H9 (cell line): ENCODE measurements around the gene RHOB. TPM values are rescaled to one million over a fixed set of nuclear protein-coding genes. Genes with fewer than 3 reads are reported as not detected.

ENCODE experiments used
- DNase-seq: peaks from one replicate; pipeline ENCODE4 v3.0.0-alpha.2; 2017
- H2AFZ ChIP-seq: one replicate; pipeline ENCODE4 v1.6.1; 2013; ENCODE audit warnings: mild to moderate bottlenecking, low read length, control low read depth, moderate library complexity
- H2AK5ac ChIP-seq: 2 replicates; pipeline ENCODE4 v1.6.1; 2013; ENCODE audit warnings: low read length, control low read depth, mixed read lengths; ENCODE audit not compliant: insufficient read length
- H2BK120ac ChIP-seq: one replicate; pipeline ENCODE4 v1.6.1; 2013; ENCODE audit warnings: low read depth, mild to moderate bottlenecking, low read length, control low read depth, inconsistent platforms; ENCODE audit not compliant: poor library complexity, severe bottlenecking
- H2BK12ac ChIP-seq: 2 replicates; pipeline ENCODE4 v1.6.1; 2013; ENCODE audit warnings: low read length, control low read depth, mixed read lengths, low read depth; ENCODE audit not compliant: insufficient read length
- H2BK15ac ChIP-seq: 2 replicates; pipeline ENCODE4 v1.6.1; 2013; ENCODE audit warnings: low read depth, low read length, control low read depth
- H2BK20ac ChIP-seq: one replicate; pipeline ENCODE4 v1.6.1; 2013; ENCODE audit warnings: low read depth, mild to moderate bottlenecking, low read length, control low read depth, inconsistent platforms; ENCODE audit not compliant: poor library complexity, severe bottlenecking
- H2BK5ac ChIP-seq: 2 replicates; pipeline ENCODE4 v1.6.1; 2013; ENCODE audit warnings: low read length, control low read depth, mixed read lengths; ENCODE audit not compliant: insufficient read length
- H3K14ac ChIP-seq: 2 replicates; pipeline ENCODE4 v1.6.1; 2013; ENCODE audit warnings: low read length, control low read depth; ENCODE audit not compliant: insufficient read depth
- H3K18ac ChIP-seq: 2 replicates; pipeline ENCODE4 v1.6.1; 2013; ENCODE audit warnings: low read depth, mild to moderate bottlenecking, mixed read lengths, low read length, control low read depth; ENCODE audit not compliant: insufficient read length
- H3K23ac ChIP-seq: 2 replicates; pipeline ENCODE4 v1.6.1; 2013; ENCODE audit warnings: low read length, control low read depth, mixed read lengths, low read depth; ENCODE audit not compliant: insufficient read length
- H3K23me2 ChIP-seq: 2 replicates; pipeline ENCODE4 v1.6.1; 2013; ENCODE audit warnings: low read depth, mild to moderate bottlenecking, mixed read lengths, low read length, control low read depth; ENCODE audit not compliant: insufficient read length, poor library complexity, severe bottlenecking
- H3K27ac ChIP-seq: 2 replicates; pipeline ENCODE4 v1.5.1; 2013; ENCODE audit warnings: low read length, control low read depth, mixed read lengths, low read depth; ENCODE audit not compliant: insufficient read length
- H3K27me3 ChIP-seq: 2 replicates; pipeline ENCODE4 v1.6.1; 2013; ENCODE audit warnings: low read length, control low read depth, inconsistent platforms; ENCODE audit not compliant: insufficient read depth
- H3K4ac ChIP-seq: 2 replicates; pipeline ENCODE4 v1.6.1; 2013; ENCODE audit warnings: low read depth, mild to moderate bottlenecking, control low read depth, inconsistent platforms, low read length, moderate library complexity
- H3K4me1 ChIP-seq: 2 replicates; pipeline ENCODE4 v1.6.1; 2013; ENCODE audit warnings: low read length, control low read depth, inconsistent platforms; ENCODE audit not compliant: insufficient read depth
- H3K4me2 ChIP-seq: 2 replicates; pipeline ENCODE4 v1.6.1; 2013; ENCODE audit warnings: low read length, control low read depth, mixed read lengths; ENCODE audit not compliant: insufficient read length, insufficient read depth
- H3K56ac ChIP-seq: 2 replicates; pipeline ENCODE4 v1.6.1; 2013; ENCODE audit warnings: low read depth, mild to moderate bottlenecking, mixed read lengths, low read length, control low read depth; ENCODE audit not compliant: insufficient read length
- H3K79me1 ChIP-seq: 2 replicates; pipeline ENCODE4 v1.6.1; 2013; ENCODE audit warnings: low read depth, mild to moderate bottlenecking, moderate library complexity, low read length, control low read depth, inconsistent platforms; ENCODE audit not compliant: insufficient read depth, poor library complexity, severe bottlenecking
- H3K79me2 ChIP-seq: 2 replicates; pipeline ENCODE4 v1.6.1; 2013; ENCODE audit warnings: low read length, control low read depth, inconsistent platforms; ENCODE audit not compliant: insufficient read depth
- H3K9ac ChIP-seq: 2 replicates; pipeline ENCODE4 v1.6.1; 2013; ENCODE audit warnings: low read length, control low read depth, mixed read lengths; ENCODE audit not compliant: insufficient read length; ENCODE audit errors: extremely low read depth
- H3K9me3 ChIP-seq: one replicate; pipeline ENCODE4 v1.6.1; 2013; ENCODE audit warnings: low read depth, low read length, inconsistent platforms; ENCODE audit not compliant: control insufficient read depth
- H3T11ph ChIP-seq: one replicate; pipeline ENCODE4 v1.6.1; 2013; ENCODE audit warnings: mild to moderate bottlenecking, low read length, control low read depth, inconsistent platforms
- H4K20me1 ChIP-seq: one replicate; pipeline ENCODE4 v1.6.1; 2013; ENCODE audit not compliant: control insufficient read depth, insufficient read length, insufficient read depth
- H4K5ac ChIP-seq: 2 replicates; pipeline ENCODE4 v1.6.1; 2013; ENCODE audit warnings: low read depth, mild to moderate bottlenecking, mixed read lengths, low read length, control low read depth; ENCODE audit not compliant: insufficient read length
- H4K8ac ChIP-seq: replicated peaks from 2 replicates; pipeline ENCODE4 v1.6.1; 2013; ENCODE audit warnings: low read length, control low read depth, mixed read lengths, low read depth; ENCODE audit not compliant: insufficient read length
- H4K91ac ChIP-seq: 2 replicates; pipeline ENCODE4 v1.6.1; 2013; ENCODE audit warnings: low read depth, mild to moderate bottlenecking, moderate library complexity, mixed read lengths, low read length, control low read depth; ENCODE audit not compliant: insufficient read length
- H3K27ac Mint-ChIP-seq, 3 experiments: 2 replicates in 2 of 3; 3 replicates in 1 of 3; pipeline ENCODE4 v1.8.0; 2020 to 2021; ENCODE audit warnings: mixed read lengths in 3 of 3, mild to moderate bottlenecking in 1 of 3, moderate library complexity in 1 of 3
- H3K27me3 Mint-ChIP-seq: 2 replicates; pipeline ENCODE4 v1.8.0; 2021; ENCODE audit warnings: low read depth, mild to moderate bottlenecking, moderate library complexity, mixed read lengths
- H3K36me3 Mint-ChIP-seq, 3 experiments: 2 replicates in 2 of 3; 3 replicates in 1 of 3; pipeline ENCODE4 v1.8.0; 2020 to 2021; ENCODE audit warnings: low read depth in 3 of 3, mixed read lengths in 3 of 3; ENCODE audit not compliant: insufficient read depth in 1 of 3
- H3K4me1 Mint-ChIP-seq, 2 experiments: 2 replicates each; pipeline ENCODE4 v1.8.0; 2020; ENCODE audit warnings: mixed read lengths in 2 of 2
- H3K4me3 Mint-ChIP-seq, 2 experiments: 2 replicates in 1 of 2; 3 replicates in 1 of 2; pipeline ENCODE4 v1.8.0; 2020 to 2021; ENCODE audit warnings: mild to moderate bottlenecking in 2 of 2, mixed read lengths in 2 of 2, moderate library complexity in 1 of 2
- H3K9me3 Mint-ChIP-seq, 2 experiments: 2 replicates in 1 of 2; 3 replicates in 1 of 2; pipeline ENCODE4 v1.8.0; 2020; ENCODE audit warnings: mild to moderate bottlenecking in 2 of 2, mixed read lengths in 2 of 2, moderate library complexity in 1 of 2
- CTCF ChIP-seq: fragments of 200-600 bp; sonication (generic); conservative IDR thresholded peaks from 3 replicates; pipeline ENCODE4 v1.8.0; 2021; ENCODE audit warnings: antibody characterized with exemption, mild to moderate bottlenecking
- WGBS: extraction: QIAGEN DNeasy Blood & Tissue Kit; methylation state at CpG from one replicate; pipeline ENCODE4 v1.1.7; 2013; ENCODE audit warnings: missing lambda C conversion rate, low lambda C conversion rate, mixed read lengths; ENCODE audit not compliant: insufficient read length; ENCODE audit errors: extremely low coverage; 5-methylcytosine and 5-hydroxymethylcytosine counted together
- total RNA-seq: library from RNA; stranded (reverse); gene quantifications from 2 replicates; pipeline ENCODE4 v1.2.1, GENCODE V29; 2021

RHOB gene
- total RNA-seq, 1 experiment from 2014 or later = 10.3 TPM

- no peak overlapping the region for H3K56ac ChIP-seq
- Mint-ChIP-seq H3K27ac (no peak overlapping the region), H3K4me1 (peaks cover 25% of the 10 kb centered on the region in 2 experiments)
Measured at GRCh38 chr2:20485612-20486388, 38.9 kb downstream of the RHOB start.

More at GRCh38 chr2:20485612-20486388, 38.9 kb downstream of the RHOB start:
- Histone ChIP-seq H3K27me3 (no peaks in the 10 kb centered on the region), H3K14ac (no peak overlapping the region), H3K79me2 (no peaks in the 10 kb centered on the region), H3K9me3 (no peaks in the 10 kb centered on the region), H4K20me1 (no peaks in the 10 kb centered on the region), H3K23ac (no peak overlapping the region), H2BK15ac (no peak overlapping the region), H3K18ac (no peak overlapping the region), H3K4me1 (peaks cover 2% of the 10 kb centered on the region; the same call in 1 of the 2 replicates), H3T11ph (no peak overlapping the region), H2BK20ac (no peak overlapping the region), H4K91ac (no peak overlapping the region), H2BK5ac (no peak overlapping the region), H2AFZ (no peak overlapping the region), H3K4ac (no peak overlapping the region), H3K23me2 (no peaks in the 10 kb centered on the region), H3K27ac (no peak overlapping the region), H3K79me1 (no peaks in the 10 kb centered on the region), H2BK120ac (no peak overlapping the region), H4K8ac (no peak overlapping the region), H2BK12ac (no peak overlapping the region), H3K4me2 (no peak overlapping the region), H3K9ac (no peak overlapping the region), H2AK5ac (no peak overlapping the region), H4K5ac (no peak overlapping the region)
- DNase-seq = no peak
- no peaks in the 10 kb centered on the region for H3K9me3 Mint-ChIP-seq
- no peak overlapping the region for H3K4me3 Mint-ChIP-seq
- no peaks in the 10 kb centered on the region for H3K36me3 Mint-ChIP-seq
- no CpG with 5 or more reads among the region's 7 CpGs for WGBS
- H3K27me3 Mint-ChIP-seq = peaks cover 52% of the 10 kb centered on the region
- no peak for TF ChIP-seq CTCF
